ENCODE data around the gene TUBB8B.
"Not testable (repeated sequence)": the region's sequence is repeated elsewhere in the genome, so short reads cannot be mapped to it uniquely, and the experiment has no call there.

The TUBB8B gene

GRCh38 chr18:12773-13172 is 36.6 kb downstream of the TUBB8B start:
- DNase-seq (ENCODE audit: low read depth in 2 of 2), result not testable (repeated sequence)

- not testable (repeated sequence) for DNase-seq (ENCODE audit: low read depth in 2 of 2)
These were observed 37.8 kb downstream of the TUBB8B start for GRCh38 chr18:11383-12274.

GRCh38 chr18:10624-11184 is 38.7 kb downstream of the TUBB8B start:
- not testable (repeated sequence) for DNase-seq (ENCODE audit: low read depth in 2 of 2)

DNA sequence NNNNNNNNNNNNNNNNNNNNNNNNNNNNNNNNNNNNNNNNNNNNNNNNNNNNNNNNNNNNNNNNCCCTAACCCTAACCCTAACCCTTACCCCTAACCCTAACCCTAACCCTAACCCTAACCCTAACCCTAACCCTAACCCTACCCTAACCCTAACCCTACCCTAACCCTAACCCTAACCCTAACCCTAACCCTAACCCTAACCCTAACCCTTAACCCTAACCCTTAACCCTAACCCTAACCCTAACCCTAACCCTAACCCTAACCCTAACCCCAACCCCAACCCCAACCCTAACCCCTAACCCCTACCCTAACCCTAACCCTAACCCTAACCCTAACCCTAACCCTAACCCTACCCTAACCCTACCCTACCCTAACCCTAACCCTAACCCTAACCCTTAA is 39.5 kb downstream of the TUBB8B start:
- DNase-seq (ENCODE audit: low read depth in 2 of 2), result not testable (repeated sequence)
